HepG2 (cell line): ENCODE measurements around the gene JKAMP. TPM values are rescaled to one million over a fixed set of nuclear protein-coding genes. Genes with fewer than 3 reads are reported as not detected.

Source experiments
- ATF3 ChIP-seq: sonication (generic); formaldehyde crosslinking; IDR thresholded peaks from 2 replicates; pipeline ENCODE4 v1.4.0; 2020; ENCODE audit warnings: missing genetic modification reagents
- ATF7-NPFF ChIP-seq: sonication (generic); formaldehyde crosslinking; IDR thresholded peaks from 2 replicates; pipeline ENCODE4 v1.8.1; 2023; ENCODE audit warnings: mild to moderate bottlenecking, low read depth, missing genetic modification reagents, moderate library complexity
- ELF4 ChIP-seq: sonication (generic); formaldehyde crosslinking; IDR thresholded peaks from 2 replicates; pipeline ENCODE4 v1.5.0; 2020; ENCODE audit warnings: missing genetic modification reagents, mild to moderate bottlenecking, moderate library complexity, borderline replicate concordance
- FOSL2 ChIP-seq: sonication (generic); formaldehyde crosslinking; IDR thresholded peaks from 2 replicates; pipeline ENCODE4 v1.4.0; 2020; ENCODE audit warnings: missing genetic modification reagents
- GABPB1 ChIP-seq: IDR thresholded peaks from 2 replicates; pipeline ENCODE4 v1.6.1; 2016; ENCODE audit warnings: mild to moderate bottlenecking, missing genetic modification reagents, moderate library complexity, missing compliant biosample characterization
- MEIS2 ChIP-seq: sonication (generic); formaldehyde crosslinking; IDR thresholded peaks from 2 replicates; pipeline ENCODE4 v1.9.0; 2021; ENCODE audit warnings: mild to moderate bottlenecking, missing genetic modification reagents
- RORA ChIP-seq: sonication (generic); formaldehyde crosslinking; IDR thresholded peaks from 2 replicates; pipeline ENCODE4 v1.5.0; 2020; ENCODE audit warnings: mild to moderate bottlenecking, missing genetic modification reagents, moderate library complexity
- TIGD3 ChIP-seq: sonication (generic); formaldehyde crosslinking; IDR thresholded peaks from 2 replicates; pipeline ENCODE4 v1.5.1; 2020; ENCODE audit warnings: mild to moderate bottlenecking, missing genetic modification reagents, borderline replicate concordance
- WIZ ChIP-seq: sonication (generic); formaldehyde crosslinking; IDR thresholded peaks from 2 replicates; pipeline ENCODE4 v1.5.1; 2020; ENCODE audit warnings: mild to moderate bottlenecking, missing genetic modification reagents
- ZBTB7A ChIP-seq: sonication (generic); formaldehyde crosslinking; IDR thresholded peaks from 2 replicates; pipeline ENCODE4 v1.8.0; 2022; ENCODE audit warnings: mild to moderate bottlenecking, missing genetic modification reagents
- ZFX ChIP-seq: sonication (generic); formaldehyde crosslinking; IDR thresholded peaks from 2 replicates; pipeline ENCODE4 v1.4.0; 2020; ENCODE audit warnings: mild to moderate bottlenecking, low read depth, missing genetic modification reagents, moderate library complexity
- ZNF326 ChIP-seq: sonication (generic); formaldehyde crosslinking; IDR thresholded peaks from 2 replicates; pipeline ENCODE4 v1.4.0; 2020; ENCODE audit warnings: missing genetic modification reagents, borderline replicate concordance
- ZNF333 ChIP-seq: sonication (generic); formaldehyde crosslinking; IDR thresholded peaks from 2 replicates; pipeline ENCODE4 v1.4.0; 2020; ENCODE audit warnings: mild to moderate bottlenecking, missing genetic modification reagents, borderline replicate concordance
- ZNF337 ChIP-seq: sonication (generic); formaldehyde crosslinking; IDR thresholded peaks from 2 replicates; pipeline ENCODE4 v1.5.1; 2020; ENCODE audit warnings: missing genetic modification reagents, low read depth, mild to moderate bottlenecking, borderline replicate concordance
- ZNF34 ChIP-seq: sonication (generic); formaldehyde crosslinking; IDR thresholded peaks from 2 replicates; pipeline ENCODE4 v1.4.0; 2020; ENCODE audit warnings: mild to moderate bottlenecking, missing genetic modification reagents, borderline replicate concordance
- ZNF441 ChIP-seq: sonication (generic); formaldehyde crosslinking; IDR thresholded peaks from 2 replicates; pipeline ENCODE4 v1.7.0; 2021; ENCODE audit warnings: missing genetic modification reagents, borderline replicate concordance
- ZNF446 ChIP-seq: sonication (generic); formaldehyde crosslinking; IDR thresholded peaks from 2 replicates; pipeline ENCODE4 v1.5.0; 2020; ENCODE audit warnings: mild to moderate bottlenecking, missing genetic modification reagents
- ZNF550 ChIP-seq: sonication (generic); formaldehyde crosslinking; IDR thresholded peaks from 2 replicates; pipeline ENCODE4 v1.4.0; 2020; ENCODE audit warnings: mild to moderate bottlenecking, missing genetic modification reagents, borderline replicate concordance
- ZNF614 ChIP-seq: IDR thresholded peaks from 2 replicates; pipeline ENCODE4 v1.6.1; 2018; ENCODE audit warnings: missing biosample characterization, missing genetic modification reagents, inconsistent platforms, borderline replicate concordance
- ZNF816 ChIP-seq: sonication (generic); formaldehyde crosslinking; IDR thresholded peaks from 2 replicates; pipeline ENCODE4 v1.8.0; 2022; ENCODE audit warnings: missing genetic modification reagents, mild to moderate bottlenecking, borderline replicate concordance
- ZNF878 ChIP-seq: sonication (generic); formaldehyde crosslinking; IDR thresholded peaks from 2 replicates; pipeline ENCODE4 v1.8.1; 2023; ENCODE audit warnings: mild to moderate bottlenecking, missing genetic modification reagents, moderate library complexity
- polyA plus RNA-seq, 8 experiments: library from polyadenylated mRNA; depleted of rRNA in 3 of 8; stranded (reverse) in 7 of 8; unstranded in 1 of 8; fragments of >200 nt; fragmentation: Illumina TruSeq in 4 of 8; extraction: Trizol in 4 of 8; gene quantifications; 2 replicates each; pipeline versions ENCODE4 v1.2.1 to v1.2.3, GENCODE V29; 2011 to 2016; ENCODE audit warnings: low read depth in 4 of 8, missing spikeins in 1 of 8, mixed read lengths in 1 of 8; ENCODE audit not compliant: insufficient read depth in 1 of 8
- total RNA-seq, 5 experiments: library from RNA; depleted of rRNA; stranded (reverse); fragments of >200 nt; fragmentation: Illumina TruSeq; extraction: Trizol; gene quantifications; 2 replicates each; pipeline ENCODE4 v1.2.3, GENCODE V29; 2016; ENCODE audit warnings: low read depth in 1 of 5
- TF ChIP-seq, protein P1 (sequence below): sonication (generic); formaldehyde crosslinking; IDR thresholded peaks from 2 replicates; pipeline ENCODE4 v1.5.0; 2020; ENCODE audit warnings: mild to moderate bottlenecking, missing genetic modification reagents
- TF ChIP-seq, protein P2 (sequence below): sonication (generic); formaldehyde crosslinking; IDR thresholded peaks from 2 replicates; pipeline ENCODE4 v1.8.1; 2023; ENCODE audit warnings: mild to moderate bottlenecking, moderate library complexity, missing genetic modification reagents
- TF ChIP-seq, protein P3 (sequence below): IDR thresholded peaks from 2 replicates; pipeline ENCODE4 v1.6.1; 2016; ENCODE audit warnings: missing biosample characterization, missing genetic modification reagents, low read depth

JKAMP gene
- total and polyA plus RNA-seq, 2 of the 13 experiments (the other 11 are each of a cell fraction or from before 2014, with no cell fraction given): 56.4 to 135 TPM

- no peak for TF ChIP-seq ATF3
- TF ChIP-seq ZNF441 (CRISPR knock-in tag): peak; percentile 60; the same call in 1 of the 2 replicates
- no peak for TF ChIP-seq TIGD3 (CRISPR knock-in tag)
- TF ChIP-seq ZNF34: 0 out of 2 replicates have a peak, but pooled peaks have one; percentile 33
- TF ChIP-seq ZNF446: peak; percentile 44; the same call in 1 of the 2 replicates
- TF ChIP-seq ELF4: no peak
- TF ChIP-seq GABPB1 (CRISPR knock-in tag): no peak; the same call in 1 of the 2 replicates
- TF ChIP-seq ATF7-NPFF (CRISPR knock-in tag): peak; percentile 67; the same call in 1 of the 2 replicates
- TF ChIP-seq ZNF816 (CRISPR knock-in tag): no peak
- TF ChIP-seq ZNF878: no peak
- no peak for TF ChIP-seq ZNF614 (CRISPR knock-in tag)
- no peak for TF ChIP-seq ZNF550 (CRISPR knock-in tag)
- TF ChIP-seq ZBTB7A (CRISPR knock-in tag): no peak
- TF ChIP-seq ZNF326 (CRISPR knock-in tag): no peak
- no peak for TF ChIP-seq FOSL2
- no peak for TF ChIP-seq ZNF333 (CRISPR knock-in tag)
- peak; percentile 79 for TF ChIP-seq ZFX (CRISPR knock-in tag)
- TF ChIP-seq, protein P1, sequence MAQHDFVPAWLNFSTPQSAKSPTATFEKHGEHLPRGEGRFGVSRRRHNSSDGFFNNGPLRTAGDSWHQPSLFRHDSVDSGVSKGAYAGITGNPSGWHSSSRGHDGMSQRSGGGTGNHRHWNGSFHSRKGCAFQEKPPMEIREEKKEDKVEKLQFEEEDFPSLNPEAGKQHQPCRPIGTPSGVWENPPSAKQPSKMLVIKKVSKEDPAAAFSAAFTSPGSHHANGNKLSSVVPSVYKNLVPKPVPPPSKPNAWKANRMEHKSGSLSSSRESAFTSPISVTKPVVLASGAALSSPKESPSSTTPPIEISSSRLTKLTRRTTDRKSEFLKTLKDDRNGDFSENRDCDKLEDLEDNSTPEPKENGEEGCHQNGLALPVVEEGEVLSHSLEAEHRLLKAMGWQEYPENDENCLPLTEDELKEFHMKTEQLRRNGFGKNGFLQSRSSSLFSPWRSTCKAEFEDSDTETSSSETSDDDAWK (CRISPR knock-in tag): no peak
- TF ChIP-seq, protein P2, sequence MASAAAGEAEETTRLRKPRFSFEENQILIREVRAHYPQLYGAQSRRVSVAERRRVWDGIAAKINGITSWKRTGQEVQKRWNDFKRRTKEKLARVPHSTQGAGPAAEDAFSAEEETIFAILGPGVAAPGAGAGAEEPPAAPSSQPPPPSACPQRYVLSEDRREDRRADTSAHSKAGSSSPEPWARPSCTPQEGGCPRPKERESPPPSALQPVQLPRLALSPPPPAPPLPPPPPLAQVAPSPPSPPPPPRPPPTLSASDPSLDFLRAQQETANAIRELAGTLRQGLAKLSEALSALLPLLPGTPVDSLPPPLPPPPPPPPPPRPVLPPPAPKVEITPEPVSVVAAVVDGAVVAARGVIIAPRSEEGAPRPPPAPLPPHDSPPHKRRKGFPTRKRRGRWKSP (CRISPR knock-in tag): peak; percentile 57; the same call in 1 of the 2 replicates
- no peak for TF ChIP-seq ZNF337 (CRISPR knock-in tag)
- TF ChIP-seq, protein P3, sequence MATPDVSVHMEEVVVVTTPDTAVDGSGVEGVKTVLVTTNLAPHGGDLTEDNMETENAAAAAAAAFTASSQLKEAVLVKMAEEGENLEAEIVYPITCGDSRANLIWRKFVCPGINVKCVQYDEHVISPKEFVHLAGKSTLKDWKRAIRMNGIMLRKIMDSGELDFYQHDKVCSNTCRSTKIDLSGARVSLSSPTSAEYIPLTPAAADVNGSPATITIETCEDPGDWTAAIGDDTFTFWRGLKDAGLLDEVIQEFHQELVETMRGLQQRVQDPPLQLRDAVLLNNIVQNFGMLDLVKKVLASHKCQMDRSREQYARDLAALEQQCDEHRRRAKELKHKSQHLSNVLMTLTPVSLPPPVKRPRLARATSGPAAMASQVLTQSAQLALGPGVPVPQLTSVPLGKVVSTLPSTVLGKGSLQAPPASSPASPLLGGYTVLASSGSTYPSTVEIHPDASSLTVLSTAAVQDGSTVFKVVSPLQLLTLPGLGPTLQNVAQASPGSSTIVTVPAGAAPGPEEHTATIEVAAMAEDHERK (CRISPR knock-in tag): no peak
- no peak for TF ChIP-seq MEIS2 (CRISPR knock-in tag)
- no peak for TF ChIP-seq WIZ
- TF ChIP-seq RORA (CRISPR knock-in tag): no peak
Observed at GRCh38 chr14:59464486-59465315, 19.6 kb upstream of the JKAMP start (continued).
